LoVo (cell line): ENCODE data around the gene RANBP1.
"Not testable (repeated sequence)": the region's sequence is repeated elsewhere in the genome, so short reads cannot be mapped to it uniquely, and the experiment has no call there.

Experiments used
- DNase-seq: peaks from one replicate; pipeline ENCODE4 v3.0.0-alpha.2; 2016; ENCODE audit warnings: low spot score

RANBP1 gene

GRCh38 chr22:20115691-20116375 lies at the start of gene RANBP1:
TSS of gene RANBP1 (plus strand) at chr22:20116104. CDS start at chr22:20116185, 81 bp downstream.
- no peak for DNase-seq

- no peak for DNase-seq
Observed at GRCh38 chr22:20066617-20067383, 49.1 kb upstream of the RANBP1 start.

- not testable (repeated sequence) for DNase-seq
Observed at GRCh38 chr22:20067384-20067682, 48.6 kb upstream of the RANBP1 start.

GRCh38 chr22:20068640-20069039 lies 47.3 kb upstream of the RANBP1 start:
- no peak for DNase-seq

GRCh38 chr22:20069331-20070042 lies 46.4 kb upstream of the RANBP1 start:
- no peak for DNase-seq

- DNase-seq: no peak
Observed at GRCh38 chr22:20071524-20071972, 44.4 kb upstream of the RANBP1 start.

- no peak for DNase-seq
Observed at GRCh38 chr22:20076627-20077172, 39.2 kb upstream of the RANBP1 start.

GRCh38 chr22:20079745-20080444 lies 36.0 kb upstream of the RANBP1 start, which contains the start of gene DGCR8:
TSS of gene DGCR8 (plus strand) at chr22:20080241. CDS start at chr22:20085964, 5,723 bp downstream.
- peak; percentile 94 for DNase-seq

- DNase-seq: peak; percentile 45
Observed at GRCh38 chr22:20080445-20080775, 35.5 kb upstream of the RANBP1 start.

GRCh38 chr22:20080776-20081654 lies 34.9 kb upstream of the RANBP1 start:
- DNase-seq: peak; percentile 24

- DNase-seq: no peak
Observed at GRCh38 chr22:20083157-20083890, 32.6 kb upstream of the RANBP1 start.

GRCh38 chr22:20083891-20084546 lies 31.9 kb upstream of the RANBP1 start:
- no peak for DNase-seq

GRCh38 chr22:20084547-20085413 lies 31.1 kb upstream of the RANBP1 start:
- DNase-seq: no peak

- DNase-seq: no peak
Observed at GRCh38 chr22:20085651-20086050, 30.3 kb upstream of the RANBP1 start.

GRCh38 chr22:20086101-20086599 lies 29.8 kb upstream of the RANBP1 start:
- no peak for DNase-seq

GRCh38 chr22:20086763-20087162 lies 29.1 kb upstream of the RANBP1 start:
- DNase-seq: no peak

GRCh38 chr22:20087319-20088262 lies 28.3 kb upstream of the RANBP1 start:
- DNase-seq: no peak
